ENCODE measurements around the gene MPP2. TPM values are rescaled to one million over a fixed set of nuclear protein-coding genes. Genes with fewer than 3 reads are reported as not detected.

MPP2 gene
- total and polyA plus RNA-seq, 9 of the 15 experiments (the other 6 are each of a cell fraction or from before 2014, with no cell fraction given) = 0.04 to 1.0 (median 0.24) TPM

- CTCF ChIA-PET (ENCODE audit: low intra/inter-chr PET ratio) = no interaction called here
- POLR2A ChIA-PET = no interaction called here
- no TSS peak for BruUV-seq (replicated peaks)
- intact Hi-C loops (cut with micrococcal nuclease) (no loop called here), in situ Hi-C loops (cut with MboI) (no loop called here)
- 1% methylated on average over 3 of the region's 3 CpGs for WGBS (ENCODE audit: insufficient coverage, low coverage, missing lambda C conversion rate)
- Histone ChIP-seq H3K79me2 (ENCODE audit: control insufficient read depth, insufficient read depth, low read length) (no peaks in the 10 kb centered on the region), H3K9me3 (replicated peaks; ENCODE audit: control insufficient read depth, insufficient read depth, low read depth, low read length) (no peaks in the 10 kb centered on the region), H3K4me2 (ENCODE audit: insufficient read depth, low read length) (no peak overlapping the region), H3K27ac (ENCODE audit: extremely low read depth, low read depth, low read length) (no peak overlapping the region), H3K4me3 (no peak overlapping the region), H3K27me3 (ENCODE audit: control insufficient read depth in 2 of 2, insufficient read depth in 2 of 2, low read length in 2 of 2) (peaks cover 36 to 85% of the 10 kb centered on the region in 2 experiments; a peak in 4 of 5 replicates), H3K9ac (ENCODE audit: insufficient read depth in 1 of 2, low read depth in 2 of 2, low read length in 2 of 2) (no peak overlapping the region), H4K20me1 (replicated peaks; ENCODE audit: control insufficient read depth, insufficient read depth, low read length) (peaks cover 3% of the 10 kb centered on the region; the same call in 1 of the 2 replicates), H3K36me3 (ENCODE audit: control insufficient read depth, insufficient read depth, low read length) (no peaks in the 10 kb centered on the region), H2AFZ (ENCODE audit: low read depth, low read length) (no peak overlapping the region), H3K9me1 (ENCODE audit: control insufficient read depth, insufficient read depth, low read length) (no peaks in the 10 kb centered on the region), H3K4me1 (replicated peaks in 1 of 2; ENCODE audit: control insufficient read depth in 2 of 2, insufficient read depth in 2 of 2, low read length in 2 of 2) (no peaks in the 10 kb centered on the region; a peak in 1 of 5 replicates)
- no peak for ATAC-seq
- DNase-seq (ENCODE audit: extremely low read depth in 1 of 4, low spot score in 3 of 4) = no peak
- FAIRE-seq = no peak
- TF ChIP-seq SMARCB1 (IDR thresholded peaks at IDR 0.05; ENCODE audit: insufficient read length, low read depth) (no peak), BHLHE40 (IDR thresholded peaks at IDR 0.05; ENCODE audit: low read length) (no peak), SRSF1 (IDR thresholded peaks at IDR 0.05; ENCODE audit: low read depth, low read length) (no peak), ZNF140 (CRISPR knock-in tag; IDR thresholded peaks at IDR 0.05) (no peak), ZKSCAN1 (IDR thresholded peaks at IDR 0.05; ENCODE audit: low read depth, low read length) (no peak), ZNF146 (CRISPR knock-in tag; IDR thresholded peaks at IDR 0.05; ENCODE audit: unreplicated experiment) (no peak), RHOXF2B (CRISPR knock-in tag; conservative IDR thresholded peaks at IDR 0.05) (no peak), CREB3 (tag; conservative IDR thresholded peaks at IDR 0.05; ENCODE audit: low read depth) (no peak), TBP (optimal IDR thresholded peaks at IDR 0.05; ENCODE audit: low read depth, low read length) (no peak), POLR2B (IDR thresholded peaks at IDR 0.05; ENCODE audit: low read depth, partially characterized antibody) (no peak)
Measured at GRCh38 chr17:43856141-43856540, 51.2 kb downstream of the MPP2 start.

Measured in K562 (cell line).